Mucosa of descending colon (tissue), 3 donors: Measurements from ENCODE around the gene WNT5A. TPM values are rescaled to one million over a fixed set of nuclear protein-coding genes. Genes with fewer than 3 reads are reported as not detected.

Experiments
- ATAC-seq: fragments of 200-7000 bp; cut with Tn5 transposase; one replicate; pipeline ENCODE4 v1.9.1; 2020; ENCODE audit warnings: mild to moderate bottlenecking, moderate library complexity
- DNase-seq, 3 donors: peaks; one replicate each; pipeline ENCODE4 v3.0.0-alpha.2; 2020
- H3K36me3 ChIP-seq: fragments of 200-600 bp; one replicate; pipeline ENCODE4 v1.8.0; 2021; ENCODE audit warnings: low read depth, mild to moderate bottlenecking
- H3K4me1 ChIP-seq: fragments of 200-600 bp; one replicate; pipeline ENCODE4 v1.8.0; 2021; ENCODE audit warnings: low read depth, mild to moderate bottlenecking
- H3K4me3 ChIP-seq: fragments of 200-600 bp; one replicate; pipeline ENCODE4 v1.8.0; 2021; ENCODE audit warnings: mild to moderate bottlenecking
- H3K9me3 ChIP-seq: fragments of 200-600 bp; one replicate; pipeline ENCODE4 v1.8.0; 2021; ENCODE audit warnings: mild to moderate bottlenecking
- intact Hi-C, 2 donors: fragments of 100-400 bp; cut with DNase I in 1 of 2; cut with micrococcal nuclease in 1 of 2; formaldehyde crosslinking; loops; one replicate each; pipeline versions ENCODE4 v1.11.0 to v1.11.1; 2022; cut with DNase I, micrococcal nuclease
- total RNA-seq, 3 donors: library from RNA; stranded (reverse); fragmentation: NEBNext Ultra II Directional in 2 of 3; extraction: Animal tissue kit (Norgen Biotek cat#: 25700) in 2 of 3; gene quantifications; one replicate each; pipeline versions ENCODE4 v1.2.1 to v1.2.4, GENCODE V29; 2021 to 2023
- TF ChIP-seq, protein P1 (sequence below): fragments of 200-600 bp; IDR thresholded peaks from one replicate; pipeline ENCODE4 v1.8.0; 2022; ENCODE audit warnings: antibody characterized with exemption, mild to moderate bottlenecking
- donor health status: DM: no; HTN: no; CAD: no; lungs with moderate emphysema.
- donor health status: DM: no; HTN: no; CAD: no.
- donor health status: DM: no; HTN: yes; CAD: no.

The WNT5A gene
- total RNA-seq, 3 donors from 2014 or later, result 3.6 to 5.9 (median 5.2) TPM

DNA sequence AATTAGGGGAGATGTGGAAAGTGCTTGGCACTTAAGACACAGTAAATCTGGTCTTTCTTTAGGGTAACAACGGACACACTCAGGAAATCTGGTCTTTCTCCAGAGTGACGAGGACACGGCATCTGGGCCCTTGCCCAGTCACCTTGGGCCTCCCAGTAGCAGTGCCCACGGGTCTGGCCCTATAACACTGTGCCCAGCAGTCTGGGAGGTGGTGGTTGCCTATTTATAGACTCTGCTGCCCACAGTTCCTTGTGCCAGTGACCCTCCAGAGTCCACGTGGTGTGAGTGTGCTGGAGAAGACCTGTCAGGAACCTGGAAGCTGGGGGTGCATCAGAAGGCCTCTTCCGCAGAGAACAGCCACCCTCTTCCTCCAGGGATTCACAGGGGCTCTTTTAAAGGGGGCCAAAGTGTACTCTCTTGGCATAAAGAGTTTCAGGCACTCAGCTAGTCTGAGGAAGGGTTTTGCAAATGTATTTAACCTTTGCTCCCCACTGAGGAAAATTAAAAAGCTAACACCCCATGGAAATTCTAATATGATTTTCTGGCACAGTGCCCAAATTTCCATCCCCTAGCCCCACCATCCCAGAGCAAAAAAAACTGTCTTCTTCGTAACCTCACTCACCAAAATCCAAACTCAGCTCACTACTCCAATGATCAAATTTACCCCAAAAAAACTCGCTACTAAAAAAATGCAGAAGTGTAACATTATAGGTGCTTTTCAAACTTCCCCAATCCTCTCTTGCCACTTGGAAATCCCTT lies 15.4 kb downstream of the WNT5A start:
- DNase-seq, result no peak
- H3K4me3 ChIP-seq, result no peak overlapping the region
- no peaks in the 10 kb centered on the region for H3K36me3 ChIP-seq
- TF ChIP-seq, protein P1, sequence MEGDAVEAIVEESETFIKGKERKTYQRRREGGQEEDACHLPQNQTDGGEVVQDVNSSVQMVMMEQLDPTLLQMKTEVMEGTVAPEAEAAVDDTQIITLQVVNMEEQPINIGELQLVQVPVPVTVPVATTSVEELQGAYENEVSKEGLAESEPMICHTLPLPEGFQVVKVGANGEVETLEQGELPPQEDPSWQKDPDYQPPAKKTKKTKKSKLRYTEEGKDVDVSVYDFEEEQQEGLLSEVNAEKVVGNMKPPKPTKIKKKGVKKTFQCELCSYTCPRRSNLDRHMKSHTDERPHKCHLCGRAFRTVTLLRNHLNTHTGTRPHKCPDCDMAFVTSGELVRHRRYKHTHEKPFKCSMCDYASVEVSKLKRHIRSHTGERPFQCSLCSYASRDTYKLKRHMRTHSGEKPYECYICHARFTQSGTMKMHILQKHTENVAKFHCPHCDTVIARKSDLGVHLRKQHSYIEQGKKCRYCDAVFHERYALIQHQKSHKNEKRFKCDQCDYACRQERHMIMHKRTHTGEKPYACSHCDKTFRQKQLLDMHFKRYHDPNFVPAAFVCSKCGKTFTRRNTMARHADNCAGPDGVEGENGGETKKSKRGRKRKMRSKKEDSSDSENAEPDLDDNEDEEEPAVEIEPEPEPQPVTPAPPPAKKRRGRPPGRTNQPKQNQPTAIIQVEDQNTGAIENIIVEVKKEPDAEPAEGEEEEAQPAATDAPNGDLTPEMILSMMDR, result no peak
- no peak for ATAC-seq
- H3K4me1 ChIP-seq, result no peaks in the 10 kb centered on the region
- no peaks in the 10 kb centered on the region for H3K9me3 ChIP-seq
- intact Hi-C loops, result no loop called here

GRCh38 chr3:55471084-55471483 lies 16.0 kb downstream of the WNT5A start:
- no peak for DNase-seq
- TF ChIP-seq, protein P1, result no peak
- H3K9me3 ChIP-seq, result no peaks in the 10 kb centered on the region
- no peak for ATAC-seq
- H3K4me1 ChIP-seq, result no peaks in the 10 kb centered on the region
- no peaks in the 10 kb centered on the region for H3K36me3 ChIP-seq
- intact Hi-C loops, result no loop called here
- no peak overlapping the region for H3K4me3 ChIP-seq

DNA sequence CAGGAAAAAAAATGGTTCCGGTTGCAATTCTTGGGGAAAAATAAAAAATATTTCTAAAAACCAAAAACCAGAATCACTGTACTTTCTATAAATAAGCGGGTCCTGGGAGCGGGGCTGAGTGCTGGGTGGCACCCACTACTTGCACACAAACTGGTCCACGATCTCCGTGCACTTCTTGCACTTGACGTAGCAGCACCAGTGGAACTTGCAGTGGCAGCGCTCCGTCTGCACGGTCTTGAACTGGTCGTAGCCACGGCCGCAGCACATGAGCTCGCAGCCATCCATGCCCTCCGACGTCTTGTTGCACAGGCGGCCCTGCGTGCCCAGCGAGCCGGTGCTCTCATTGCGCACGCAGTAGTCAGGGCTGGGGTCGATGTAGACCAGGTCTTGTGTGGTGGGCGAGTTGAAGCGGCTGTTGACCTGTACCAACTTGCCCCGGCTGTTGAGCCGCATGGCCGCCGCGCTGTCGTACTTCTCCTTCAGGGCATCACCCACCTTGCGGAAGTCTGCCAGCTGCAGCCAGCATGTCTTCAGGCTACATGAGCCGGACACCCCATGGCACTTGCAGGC lies 17.1 kb downstream of the WNT5A start:
- DNase-seq, result no peak
- Histone ChIP-seq H3K4me1 (no peaks in the 10 kb centered on the region), H3K4me3 (no peak overlapping the region), H3K36me3 (no peaks in the 10 kb centered on the region), H3K9me3 (no peaks in the 10 kb centered on the region)
- TF ChIP-seq, protein P1, result no peak
- intact Hi-C loops, result no loop called here
- ATAC-seq, result no peak

DNA sequence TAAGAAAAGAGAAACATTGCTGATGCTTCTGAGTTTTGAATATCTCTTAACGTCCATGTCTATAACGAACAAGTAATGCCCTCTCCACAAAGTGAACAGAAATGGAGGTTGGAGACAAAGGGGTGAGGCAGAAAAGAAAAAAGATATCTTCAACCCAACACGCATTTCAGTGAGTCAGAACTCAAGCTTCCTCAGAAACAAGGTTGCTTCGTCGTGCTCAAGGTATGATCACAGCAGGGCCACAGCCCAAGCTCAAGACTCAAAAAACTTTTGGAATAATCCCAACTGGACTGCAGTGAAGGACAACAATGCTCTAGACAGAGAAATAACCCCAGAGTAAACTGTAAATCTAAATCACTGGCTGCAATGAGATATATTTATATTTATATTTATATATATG lies 18.9 kb downstream of the WNT5A start:
- H3K4me1 ChIP-seq, result no peaks in the 10 kb centered on the region
- intact Hi-C loops, result no loop called here
- no peaks in the 10 kb centered on the region for H3K9me3 ChIP-seq
- no peak overlapping the region for H3K4me3 ChIP-seq
- DNase-seq, result no peak
- no peaks in the 10 kb centered on the region for H3K36me3 ChIP-seq
- TF ChIP-seq, protein P1, result no peak
- ATAC-seq, result no peak

DNA sequence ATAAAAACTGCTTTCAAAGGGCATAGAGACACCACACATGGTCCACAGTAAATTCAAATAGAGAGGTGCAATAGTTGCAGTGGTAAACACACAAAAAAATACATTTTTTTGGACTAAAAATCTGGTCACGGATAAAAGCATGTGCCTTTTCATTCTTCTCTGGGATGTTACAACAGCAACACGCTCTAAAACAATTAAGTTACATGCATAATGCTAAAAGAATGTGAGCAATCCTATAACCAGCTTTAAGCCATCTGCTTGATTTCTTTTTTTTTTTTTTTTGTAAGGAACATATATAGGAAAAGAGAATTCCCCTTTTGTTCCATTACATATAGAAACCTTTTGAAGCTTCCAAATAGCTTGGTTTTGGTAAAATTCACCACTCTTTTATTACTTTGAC lies 20.0 kb downstream of the WNT5A start:
- intact Hi-C loops, result no loop called here
- H3K9me3 ChIP-seq, result no peaks in the 10 kb centered on the region
- no peak overlapping the region for H3K4me3 ChIP-seq
- TF ChIP-seq, protein P1, result no peak
- H3K4me1 ChIP-seq, result no peaks in the 10 kb centered on the region
- H3K36me3 ChIP-seq, result no peaks in the 10 kb centered on the region
- ATAC-seq, result no peak
- DNase-seq, result no peak
